OCI-LY7 (cell line): Measurements from ENCODE around the gene LIMS1. TPM values are rescaled to one million over a fixed set of nuclear protein-coding genes. Genes with fewer than 3 reads are reported as not detected.

Experiments
- BruUV-seq: library from RNA; stranded (reverse); fragments of 400-500 nt; replicated peaks from 2 replicates; lab custom pipeline; 2021; lab: Mats Ljungman, UMichigan
- CTCF ChIA-PET: fragments of 300-600 bp; sonication (Branson Sonifier 250); formaldehyde crosslinking; loops from one replicate; lab custom pipeline; 2022; ENCODE audit warnings: antibody characterized with exemption; ENCODE audit not compliant: unreplicated experiment; lab: Charles Lee
- POLR2A ChIA-PET: fragments of 300-600 bp; sonication (Branson Sonifier 250); formaldehyde crosslinking; loops from one replicate; lab custom pipeline; 2022; ENCODE audit warnings: antibody characterized with exemption; lab: Charles Lee
- DNase-seq: peaks from one replicate; pipeline ENCODE4 v3.0.0-alpha.2; 2015; ENCODE audit warnings: low spot score
- H2AFZ ChIP-seq: fragments of 200-600 bp; sonication (generic), shearing (Covaris generic); 2 replicates; pipeline ENCODE4 v1.6.1; 2014; ENCODE audit warnings: mild to moderate bottlenecking, antibody characterized with exemption, low read length, moderate library complexity
- H3K27ac ChIP-seq: fragments of 200-600 bp; sonication (generic); 2 replicates; pipeline ENCODE4 v1.5.1; 2014; ENCODE audit warnings: mixed run types, low read depth, mild to moderate bottlenecking, moderate library complexity, low read length, inconsistent platforms; ENCODE audit not compliant: poor library complexity, severe bottlenecking
- H3K36me3 ChIP-seq: fragments of 200-600 bp; sonication (generic); 2 replicates; pipeline ENCODE4 v1.6.1; 2014; ENCODE audit warnings: mild to moderate bottlenecking, antibody characterized with exemption, low read length, moderate library complexity, mixed read lengths; ENCODE audit not compliant: insufficient read depth
- H3K4me1 ChIP-seq: fragments of 200-600 bp; sonication (generic); 2 replicates; pipeline ENCODE4 v1.5.1; 2014; ENCODE audit warnings: mild to moderate bottlenecking, low read length; ENCODE audit not compliant: insufficient read depth, poor library complexity, severe bottlenecking
- H3K4me2 ChIP-seq: fragments of 200-600 bp; sonication (generic); 2 replicates; pipeline ENCODE4 v1.6.1; 2014; ENCODE audit warnings: mild to moderate bottlenecking, low read length
- H3K4me3 ChIP-seq: fragments of 200-600 bp; sonication (generic); 2 replicates; pipeline ENCODE4 v1.5.1; 2014; ENCODE audit warnings: mild to moderate bottlenecking, low read depth, low read length; ENCODE audit not compliant: poor library complexity, severe bottlenecking
- H3K79me2 ChIP-seq: fragments of 200-600 bp; sonication (generic); 2 replicates; pipeline ENCODE4 v1.6.1; 2016; ENCODE audit warnings: low read depth, mild to moderate bottlenecking, low read length, moderate library complexity, mixed read lengths; ENCODE audit not compliant: insufficient read depth
- H3K9me2 ChIP-seq: fragments of 200-600 bp; sonication (generic); 2 replicates; pipeline ENCODE4 v1.6.1; 2016; ENCODE audit warnings: mild to moderate bottlenecking, low read length, mixed read lengths; ENCODE audit not compliant: insufficient read depth
- H3K9me3 ChIP-seq: fragments of 200-600 bp; sonication (generic); 2 replicates; pipeline ENCODE4 v1.6.1; 2014; ENCODE audit warnings: mild to moderate bottlenecking, mixed run types, low read length, mixed read lengths
- H4K20me1 ChIP-seq: fragments of 200-600 bp; sonication (generic); 2 replicates; pipeline ENCODE4 v1.6.1; 2014; ENCODE audit warnings: mild to moderate bottlenecking, antibody characterized with exemption, low read length, moderate library complexity, mixed read lengths; ENCODE audit not compliant: insufficient read depth
- CTCF ChIP-seq: fragments of 200-600 bp; sonication (generic); conservative IDR thresholded peaks from 2 replicates; pipeline ENCODE4 v1.5.1; 2014; ENCODE audit warnings: mild to moderate bottlenecking, antibody characterized with exemption, low read length, moderate library complexity, mixed read lengths
- EZH2phosphoT487 ChIP-seq: fragments of 200-600 bp; sonication (generic); IDR thresholded peaks from 2 replicates; pipeline ENCODE4 v1.6.1; 2018; ENCODE audit warnings: low read depth, borderline replicate concordance, mild to moderate bottlenecking, mixed run types, antibody characterized with exemption, low read length, moderate library complexity, mixed read lengths
- intact Hi-C: fragments of 100-400 bp; cut with micrococcal nuclease; formaldehyde crosslinking; loops from one replicate; pipeline ENCODE4 v1.10.0; 2022; ENCODE audit not compliant: unreplicated experiment
- total RNA-seq, 2 experiments: library from RNA; depleted of rRNA in 1 of 2; stranded (reverse); fragments of >200 nt in 1 of 2; shearing (Covaris generic) in 1 of 2; gene quantifications; 2 replicates each; pipeline ENCODE4 v1.2.3, GENCODE V29; 2014 to 2022

The LIMS1 gene
- total RNA-seq, 2 experiments from 2014 or later: 53.3 to 74.7 TPM

- CTCF ChIA-PET: interaction anchor here (1.2 to 1.5 kb wide), 2 partner anchors 13 to 17 kb away, joined by 4 read pairs; no protein-coding TSS in a partner anchor
- POLR2A ChIA-PET: interaction anchor here (0.6 to 19.3 kb wide), 5 partner anchors 8 to 42 kb away, joined by 3 to 356 read pairs (median 3); no protein-coding TSS in a partner anchor
- no peaks in the 10 kb centered on the region for H3K9me3 ChIP-seq
- no peak for TF ChIP-seq CTCF
- no peak for TF ChIP-seq EZH2phosphoT487
- DNase-seq: peak; percentile 1
- H3K4me1 ChIP-seq: peaks cover 98% of the 10 kb centered on the region
- H3K4me2 ChIP-seq: peak overlapping the region; percentile 62
- no peaks in the 10 kb centered on the region for H4K20me1 ChIP-seq
- peak overlapping the region; percentile 61 for H3K27ac ChIP-seq
- intact Hi-C loops: no loop called here
- H3K36me3 ChIP-seq: peaks cover 11% of the 10 kb centered on the region
- no peaks in the 10 kb centered on the region for H3K9me2 ChIP-seq
- peaks cover 99% of the 10 kb centered on the region for H3K79me2 ChIP-seq
- peak overlapping the region; percentile 3; the same call in 1 of the 2 replicates for H2AFZ ChIP-seq
- H3K4me3 ChIP-seq: peak overlapping the region; percentile 39
- no TSS peak for BruUV-seq
Measured at GRCh38 chr2:108628936-108629335, 94.7 kb downstream of the LIMS1 start.

GRCh38 chr2:108629417-108629816 lies 95.1 kb downstream of the LIMS1 start:
- Histone ChIP-seq H3K9me3 (no peaks in the 10 kb centered on the region), H3K4me1 (peaks cover 98% of the 10 kb centered on the region), H3K36me3 (peaks cover 11% of the 10 kb centered on the region), H4K20me1 (no peaks in the 10 kb centered on the region), H3K4me3 (peak overlapping the region; percentile 39), H2AFZ (peak overlapping the region; percentile 3; the same call in 1 of the 2 replicates), H3K4me2 (peak overlapping the region; percentile 62), H3K9me2 (no peaks in the 10 kb centered on the region), H3K79me2 (peaks cover 99% of the 10 kb centered on the region), H3K27ac (peak overlapping the region; percentile 61)
- DNase-seq: peak; percentile 56
- CTCF ChIA-PET: interaction anchor here (0.9 to 1.2 kb wide), 2 partner anchors 14 to 17 kb away, joined by 4 read pairs; no protein-coding TSS in a partner anchor
- BruUV-seq: no TSS peak
- POLR2A ChIA-PET: interaction anchor here (0.6 to 19.3 kb wide), 4 partner anchors 9 to 43 kb away, joined by 3 to 356 read pairs (median 5); no protein-coding TSS in a partner anchor
- TF ChIP-seq CTCF (no peak), EZH2phosphoT487 (no peak)
- intact Hi-C loops: no loop called here
